Measurements from ENCODE around the gene C12orf50. TPM values are rescaled to one million over a fixed set of nuclear protein-coding genes. Genes with fewer than 3 reads are reported as not detected.
"Not testable (repeated sequence)": the region's sequence is repeated elsewhere in the genome, so short reads cannot be mapped to it uniquely, and the experiment has no call there.

The C12orf50 gene
- total RNA-seq, 4 donors from 2014 or later = not detected

DNA sequence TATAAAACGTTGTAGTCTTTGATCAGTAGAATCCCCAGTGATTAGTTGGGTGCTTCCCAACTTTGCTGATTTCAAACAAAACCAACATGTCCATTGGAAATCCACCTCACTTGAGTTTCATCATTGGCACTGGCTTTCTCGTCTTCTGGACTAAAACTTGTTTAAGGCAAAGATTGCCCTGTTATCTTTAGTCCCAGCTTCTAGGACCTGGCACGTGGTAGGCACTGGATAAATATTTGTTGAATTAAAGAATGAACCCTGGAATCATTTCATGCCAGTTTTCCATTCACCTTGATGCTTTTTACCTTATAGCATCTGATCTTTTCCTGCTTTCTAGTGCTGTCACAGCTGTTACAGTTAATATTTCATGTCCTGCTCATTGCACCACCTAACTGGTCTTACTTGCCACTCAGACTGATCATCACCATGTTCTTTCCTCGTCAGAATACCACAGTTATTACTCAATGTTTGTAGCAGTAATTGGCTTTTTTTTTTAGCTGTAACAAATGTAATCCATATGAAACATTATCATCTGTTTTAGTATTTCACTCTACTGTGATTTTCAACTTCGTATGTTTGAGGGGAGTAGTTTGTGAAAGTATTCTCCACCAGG lies 7.3 kb upstream of the C12orf50 start:
- peak overlapping the region; percentile 61 to 78 for H3K4me3 ChIP-seq
- no peak for TF ChIP-seq POLR2AphosphoS5 (IDR thresholded peaks at IDR 0.05)
- no peak for TF ChIP-seq CTCF (IDR thresholded peaks at IDR 0.05)
- TF ChIP-seq POLR2A (IDR thresholded peaks at IDR 0.05) = no peak
- TF ChIP-seq EP300 (IDR thresholded peaks at IDR 0.05) = no peak
- peaks cover 0 to 55% (median 0%) of the 10 kb centered on the region in 3 donors for H3K4me1 ChIP-seq
- 23 to 30% methylated on average over 5 of the region's 5 CpGs for WGBS, 2 donors (ENCODE audit: low coverage in 1 of 2)
- no peak for ATAC-seq
- peak overlapping the region in 2 of 4 donors; percentile 82 to 83 for H3K27ac ChIP-seq
- no peaks in the 10 kb centered on the region for H3K36me3 ChIP-seq
- H3K9me3 ChIP-seq = no peaks in the 10 kb centered on the region
- no peaks in the 10 kb centered on the region for H3K27me3 ChIP-seq

GRCh38 chr12:88035907-88036289 lies 6.7 kb upstream of the C12orf50 start:
- Histone ChIP-seq H3K27me3 (no peaks in the 10 kb centered on the region), H3K27ac (peak overlapping the region; percentile 24 to 88 (median 82)), H3K36me3 (no peaks in the 10 kb centered on the region), H3K4me3 (peak overlapping the region; percentile 61 to 78), H3K9me3 (no peaks in the 10 kb centered on the region), H3K4me1 (peaks cover 0 to 55% (median 0%) of the 10 kb centered on the region in 3 donors)
- ATAC-seq = no peak
- TF ChIP-seq CTCF (IDR thresholded peaks at IDR 0.05) (no peak), POLR2A (IDR thresholded peaks at IDR 0.05) (no peak), EP300 (IDR thresholded peaks at IDR 0.05) (no peak), POLR2AphosphoS5 (IDR thresholded peaks at IDR 0.05) (no peak)
- WGBS, 2 donors (ENCODE audit: low coverage in 1 of 2) = 4 to 14% methylated on average over 4 of the region's 5 CpGs

DNA sequence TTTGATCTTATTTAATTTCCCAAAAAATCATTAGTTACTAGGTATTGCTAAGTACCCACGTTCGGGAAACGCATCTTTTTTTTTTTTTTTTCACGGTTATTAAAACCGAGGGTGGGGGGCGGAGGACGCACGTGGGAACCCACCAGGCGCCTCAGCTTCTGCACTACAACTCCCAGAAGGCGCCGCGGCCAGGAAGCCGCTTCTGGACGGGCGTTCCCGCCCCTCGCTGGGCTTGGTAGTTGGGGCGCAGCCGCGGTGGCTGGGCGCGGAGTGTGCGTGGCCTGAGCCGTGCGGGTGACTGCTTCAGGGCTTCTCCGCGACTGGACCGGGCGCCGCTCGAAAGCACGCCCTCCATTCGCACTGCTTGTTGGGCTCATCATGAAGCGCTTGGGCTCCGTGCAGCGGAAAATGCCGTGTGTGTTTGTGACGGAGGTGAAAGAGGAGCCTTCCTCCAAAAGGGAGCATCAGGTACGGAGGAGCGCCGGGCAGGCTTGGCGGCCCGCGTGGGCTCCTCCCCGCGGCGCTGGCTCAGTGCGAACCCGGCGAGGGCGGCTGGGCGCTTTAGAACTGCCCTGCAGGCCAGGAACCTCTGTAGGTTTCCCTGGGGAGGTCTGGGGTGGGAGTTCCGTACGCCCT lies 6.2 kb upstream of the C12orf50 start:
- Histone ChIP-seq H3K27me3 (no peaks in the 10 kb centered on the region), H3K36me3 (no peaks in the 10 kb centered on the region), H3K27ac (peak overlapping the region; percentile 24 to 88 (median 82)), H3K4me1 (peaks cover 0 to 52% (median 0%) of the 10 kb centered on the region in 3 donors), H3K9me3 (no peaks in the 10 kb centered on the region), H3K4me3 (peak overlapping the region; percentile 61 to 78)
- 0% methylated on average over 9 to 22 of the region's 54 CpGs for WGBS, 2 donors (ENCODE audit: low coverage in 1 of 2)
- TF ChIP-seq POLR2AphosphoS5 (IDR thresholded peaks at IDR 0.05) (peak; percentile 91), EP300 (IDR thresholded peaks at IDR 0.05) (no peak), POLR2A (IDR thresholded peaks at IDR 0.05) (peak; percentile 67 to 74), CTCF (IDR thresholded peaks at IDR 0.05) (peak in 1 of 4 experiments; percentile 25)
- ATAC-seq = peak; percentile 99

DNA sequence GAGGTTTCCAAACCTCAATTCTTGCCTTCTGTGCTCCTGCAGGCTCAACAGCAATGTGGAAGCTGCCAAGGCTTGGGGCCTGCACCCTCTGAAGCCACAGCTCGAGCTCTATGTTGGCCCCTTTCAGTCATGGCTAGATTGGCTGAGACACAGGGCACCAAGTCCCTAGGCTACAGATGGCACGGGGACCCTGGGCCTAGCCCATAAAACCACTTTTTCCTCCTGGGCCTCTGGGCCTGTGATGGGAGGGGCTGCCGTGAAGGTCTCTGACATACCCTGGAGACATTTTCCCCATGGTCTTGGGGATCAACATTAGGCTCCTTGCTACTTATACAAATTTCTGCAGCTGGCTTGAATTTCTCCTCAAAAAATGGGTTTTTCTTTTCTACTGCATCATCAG lies 2.0 kb upstream of the C12orf50 start:
- H3K4me1 ChIP-seq = peaks cover 0 to 10% (median 0%) of the 10 kb centered on the region in 3 donors
- not testable (repeated sequence) for H3K36me3 ChIP-seq, ATAC-seq, H3K27me3 ChIP-seq, H3K4me3 ChIP-seq, H3K9me3 ChIP-seq, H3K27ac ChIP-seq
- 87% methylated on average over 2 of the region's 3 CpGs; no CpG with 5 or more reads in 1 of the 2 donors for WGBS, 2 donors (ENCODE audit: low coverage in 1 of 2)

DNA sequence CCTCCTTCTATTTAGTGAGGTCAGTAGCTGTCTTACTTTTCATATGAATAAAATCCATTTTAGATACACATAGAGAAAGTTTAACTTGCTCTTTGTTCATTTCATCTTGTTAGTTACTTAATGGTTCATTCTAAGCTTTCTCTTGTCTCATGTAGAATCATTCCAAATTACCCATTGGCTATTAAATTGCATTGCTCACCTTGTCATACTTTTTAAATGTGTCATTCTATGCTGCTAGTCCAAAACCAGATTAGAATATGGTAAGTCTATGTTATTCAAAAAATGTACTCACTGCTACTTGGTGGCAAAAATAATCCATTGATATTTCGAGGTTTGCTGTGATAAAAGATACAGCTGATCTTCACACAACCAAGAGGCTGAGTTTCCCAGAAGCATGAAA lies 3.0 kb downstream of the C12orf50 start:
- no peaks in the 10 kb centered on the region for H3K4me1 ChIP-seq
- no peak for TF ChIP-seq POLR2A (IDR thresholded peaks at IDR 0.05)
- no peak for TF ChIP-seq EP300 (IDR thresholded peaks at IDR 0.05)
- TF ChIP-seq CTCF (IDR thresholded peaks at IDR 0.05) = no peak
- no peak for TF ChIP-seq POLR2AphosphoS5 (IDR thresholded peaks at IDR 0.05)
- H3K9me3 ChIP-seq = no peaks in the 10 kb centered on the region
- H3K36me3 ChIP-seq = no peaks in the 10 kb centered on the region
- no peak overlapping the region for H3K27ac ChIP-seq
- ATAC-seq = no peak
- no peaks in the 10 kb centered on the region for H3K27me3 ChIP-seq
- 70% methylated on average over 1 of the region's 1 CpG; no CpG with 5 or more reads in 1 of the 2 donors for WGBS, 2 donors (ENCODE audit: low coverage in 1 of 2)
- no peak overlapping the region for H3K4me3 ChIP-seq

Measured in gastroesophageal sphincter (tissue), 4 donors.